Mucosa of stomach (tissue), 1 donor: Measurements from ENCODE around the gene P2RX4.
"Not testable (repeated sequence)": the region's sequence is repeated elsewhere in the genome, so short reads cannot be mapped to it uniquely, and the experiment has no call there.

Experiments used
- H3K27me3 ChIP-seq: one replicate; pipeline ENCODE4 v1.7.0; 2013; ENCODE audit warnings: mild to moderate bottlenecking, low read length; ENCODE audit not compliant: control insufficient read depth, insufficient read depth
- H3K36me3 ChIP-seq: one replicate; pipeline ENCODE4 v1.7.0; 2013; ENCODE audit warnings: low read length; ENCODE audit not compliant: control insufficient read depth, insufficient read depth
- H3K4me1 ChIP-seq: one replicate; pipeline ENCODE4 v1.7.0; 2013; ENCODE audit warnings: mild to moderate bottlenecking, low read length; ENCODE audit not compliant: control insufficient read depth, insufficient read depth
- H3K4me3 ChIP-seq: one replicate; pipeline ENCODE4 v1.7.0; 2013; ENCODE audit warnings: low read length
- H3K9ac ChIP-seq: one replicate; pipeline ENCODE4 v1.7.0; 2013; ENCODE audit warnings: mild to moderate bottlenecking, low read length, moderate library complexity
- H3K9me3 ChIP-seq: one replicate; pipeline ENCODE4 v1.7.0; 2013; ENCODE audit warnings: mild to moderate bottlenecking, low read length, moderate library complexity; ENCODE audit not compliant: control insufficient read depth
- donor health status: Pancreatic carcinoma.

The P2RX4 gene

GRCh38 chr12:121274036-121274763 is 64.3 kb downstream of the P2RX4 start:
- Histone ChIP-seq H3K36me3 (no peaks in the 10 kb centered on the region), H3K9me3 (no peaks in the 10 kb centered on the region), H3K4me1 (no peaks in the 10 kb centered on the region), H3K4me3 (no peak overlapping the region), H3K9ac (no peak overlapping the region), H3K27me3 (no peaks in the 10 kb centered on the region)

GRCh38 chr12:121277374-121277759 is 67.4 kb downstream of the P2RX4 start:
- Histone ChIP-seq H3K36me3 (no peaks in the 10 kb centered on the region), H3K9me3 (no peaks in the 10 kb centered on the region), H3K9ac (no peak overlapping the region), H3K27me3 (no peaks in the 10 kb centered on the region), H3K4me1 (peaks cover 6% of the 10 kb centered on the region), H3K4me3 (no peak overlapping the region)

DNA sequence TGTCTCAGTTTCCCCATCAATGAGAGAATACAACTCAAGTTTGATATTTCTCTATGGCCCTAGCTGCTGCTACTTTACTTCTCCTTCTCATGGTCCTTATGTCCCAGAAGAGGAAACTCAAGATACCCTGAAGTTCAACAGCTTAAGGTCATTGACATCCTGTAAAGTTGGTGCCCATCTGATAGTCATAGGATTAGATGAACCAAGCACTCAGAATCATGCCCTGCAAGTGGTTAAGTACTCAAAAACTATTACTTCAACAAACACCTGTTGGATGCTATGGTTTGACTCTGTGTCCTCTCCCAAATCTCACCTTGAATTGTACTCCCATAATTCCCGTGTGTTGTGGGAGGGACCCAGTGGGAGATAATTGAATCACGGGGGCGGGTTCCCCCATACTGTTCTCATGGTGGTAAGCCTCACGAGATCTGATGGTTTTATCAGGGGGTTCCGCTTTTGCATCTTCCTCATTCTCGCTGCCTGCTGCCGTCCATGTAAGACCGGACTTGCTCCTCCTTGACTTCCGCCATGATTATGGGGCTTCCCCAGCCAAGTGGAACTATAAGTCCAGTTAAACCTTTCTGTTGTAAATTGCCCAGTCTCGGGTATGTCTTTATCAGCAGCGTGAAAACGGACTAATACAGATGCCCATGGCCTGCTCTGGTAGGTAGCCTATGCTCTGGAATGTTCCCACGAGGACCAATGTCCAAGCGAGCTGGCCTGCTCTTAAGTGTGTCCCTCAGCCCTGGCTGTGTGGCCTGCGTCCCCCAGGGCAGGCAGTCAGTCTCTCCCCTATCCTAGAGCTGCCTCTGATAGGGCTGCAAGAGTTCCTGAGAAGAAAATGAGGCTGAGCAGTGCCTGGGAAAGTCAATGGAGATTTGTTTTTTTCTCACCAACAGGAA is 68.5 kb downstream of the P2RX4 start:
- H3K9ac ChIP-seq: no peak overlapping the region

DNA sequence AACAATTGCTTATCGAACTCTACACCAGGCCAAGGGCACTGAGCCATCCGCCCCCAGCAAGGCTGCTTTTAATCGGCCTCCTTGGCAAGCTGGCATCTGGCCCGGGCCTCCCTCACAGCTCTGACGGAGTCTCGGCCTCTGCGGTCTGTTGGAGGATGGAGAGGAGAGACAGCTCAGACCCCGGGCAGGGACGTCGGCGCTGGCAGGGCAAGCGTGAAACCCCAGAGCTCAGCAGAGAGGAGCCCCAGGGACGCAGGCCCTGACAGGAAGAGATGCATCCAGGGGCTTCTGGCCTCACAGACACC is 69.1 kb downstream of the P2RX4 start:
- Histone ChIP-seq H3K27me3 (no peaks in the 10 kb centered on the region), H3K36me3 (no peaks in the 10 kb centered on the region), H3K4me3 (no peak overlapping the region), H3K4me1 (peaks cover 6% of the 10 kb centered on the region), H3K9me3 (no peaks in the 10 kb centered on the region), H3K9ac (no peak overlapping the region)

More for the DNA sequence above, 68.5 kb downstream of the P2RX4 start:
- H3K36me3 ChIP-seq: no peaks in the 10 kb centered on the region
- no peak overlapping the region for H3K4me3 ChIP-seq
- no peaks in the 10 kb centered on the region for H3K9me3 ChIP-seq
- no peaks in the 10 kb centered on the region for H3K27me3 ChIP-seq
- peaks cover 6% of the 10 kb centered on the region for H3K4me1 ChIP-seq

DNA sequence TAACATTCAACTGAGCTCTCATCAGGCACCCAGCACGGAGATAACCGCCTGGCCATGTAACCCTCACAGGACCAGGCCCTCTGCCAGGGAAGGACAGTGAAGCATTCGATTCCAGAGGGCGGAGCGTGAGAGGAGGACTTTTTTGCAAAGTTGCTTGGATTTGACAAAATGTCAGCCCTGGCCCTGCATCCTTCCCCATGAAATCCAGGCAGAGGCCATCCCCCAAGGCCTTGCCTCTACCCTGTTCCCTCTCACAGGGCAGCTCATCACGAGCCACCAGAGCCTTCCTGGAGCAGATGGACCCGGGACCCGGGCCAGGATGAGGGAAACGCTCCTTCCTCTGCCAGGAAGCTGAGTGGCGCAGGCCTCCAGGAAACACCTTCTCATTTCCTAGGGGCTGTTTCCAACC is 69.6 kb downstream of the P2RX4 start:
- H3K4me3 ChIP-seq: no peak overlapping the region
- no peaks in the 10 kb centered on the region for H3K36me3 ChIP-seq
- H3K4me1 ChIP-seq: peaks cover 6% of the 10 kb centered on the region
- H3K9ac ChIP-seq: no peak overlapping the region
- H3K27me3 ChIP-seq: no peaks in the 10 kb centered on the region
- H3K9me3 ChIP-seq: no peaks in the 10 kb centered on the region

DNA sequence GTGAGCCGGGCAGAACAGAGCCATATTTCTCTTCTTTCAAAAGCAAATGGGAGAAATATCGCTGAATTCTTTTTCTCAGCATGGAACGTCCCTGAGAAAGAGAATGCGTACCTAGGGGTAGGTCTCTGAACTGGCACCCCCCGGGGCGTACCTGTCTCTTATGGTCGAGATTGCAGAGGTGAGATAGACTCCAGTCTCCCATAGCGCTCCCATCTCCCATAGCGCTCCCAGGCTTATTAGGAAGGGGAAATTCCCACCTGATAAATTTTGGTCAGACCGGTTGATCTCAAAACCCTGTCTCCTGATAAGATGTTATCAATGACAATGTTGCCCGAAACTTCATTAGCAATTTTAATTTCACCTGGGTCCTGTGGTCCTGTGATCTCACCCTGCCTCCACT is 70.6 kb downstream of the P2RX4 start:
- not testable (repeated sequence) for H3K27me3 ChIP-seq, H3K4me3 ChIP-seq, H3K36me3 ChIP-seq, H3K9ac ChIP-seq, H3K9me3 ChIP-seq, H3K4me1 ChIP-seq

DNA sequence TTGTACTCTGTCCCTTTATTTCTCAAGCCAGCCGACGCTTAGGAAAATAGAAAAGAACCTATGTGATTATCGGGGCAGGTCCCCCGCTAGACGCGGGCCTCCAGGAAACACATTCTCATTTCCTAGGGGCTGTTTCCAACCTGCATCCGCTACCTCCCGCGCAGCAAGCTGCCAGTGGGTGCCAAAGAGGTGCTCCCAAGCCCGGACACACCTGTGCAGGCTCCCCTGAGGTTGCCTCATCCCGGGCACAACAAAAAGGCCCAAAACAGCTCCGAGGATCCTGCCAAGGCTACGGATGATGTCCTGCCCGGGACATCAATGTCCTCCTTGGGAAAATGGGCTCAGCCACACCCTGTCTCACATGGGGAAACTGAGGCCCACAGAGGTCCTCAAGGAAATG is 71.2 kb downstream of the P2RX4 start:
- H3K9me3 ChIP-seq, H3K36me3 ChIP-seq, H3K4me1 ChIP-seq, H3K27me3 ChIP-seq, H3K4me3 ChIP-seq, H3K9ac ChIP-seq: not testable (repeated sequence)

- Histone ChIP-seq H3K36me3 (no peaks in the 10 kb centered on the region), H3K9ac (no peak overlapping the region), H3K4me3 (no peak overlapping the region), H3K9me3 (no peaks in the 10 kb centered on the region), H3K27me3 (no peaks in the 10 kb centered on the region), H3K4me1 (peaks cover 6% of the 10 kb centered on the region)
These were observed 72.3 kb downstream of the P2RX4 start for GRCh38 chr12:121282072-121282742.

- not testable (repeated sequence) for H3K36me3 ChIP-seq, H3K4me3 ChIP-seq, H3K9ac ChIP-seq, H3K27me3 ChIP-seq, H3K4me1 ChIP-seq, H3K9me3 ChIP-seq
These were observed 73.0 kb downstream of the P2RX4 start for GRCh38 chr12:121282910-121283309.

GRCh38 chr12:121283388-121283787 is 73.5 kb downstream of the P2RX4 start:
- Histone ChIP-seq H3K36me3 (no peaks in the 10 kb centered on the region), H3K27me3 (no peaks in the 10 kb centered on the region), H3K4me3 (no peak overlapping the region), H3K9ac (no peak overlapping the region), H3K9me3 (no peaks in the 10 kb centered on the region), H3K4me1 (peaks cover 6% of the 10 kb centered on the region)
